ENCODE measurements around the gene SLIT1. TPM values are rescaled to one million over a fixed set of nuclear protein-coding genes. Genes with fewer than 3 reads are reported as not detected.

The SLIT1 gene
- total and polyA plus RNA-seq, 2 donors (not counting 1 experiment from before 2014, with no cell fraction given), result 0.15 to 0.49 TPM

- TF ChIP-seq EZH2 (IDR thresholded peaks at IDR 0.05; ENCODE audit: borderline replicate concordance, insufficient read depth, low read depth, low read length, poor library complexity, severe bottlenecking), result no peak
- TF ChIP-seq, protein P1, sequence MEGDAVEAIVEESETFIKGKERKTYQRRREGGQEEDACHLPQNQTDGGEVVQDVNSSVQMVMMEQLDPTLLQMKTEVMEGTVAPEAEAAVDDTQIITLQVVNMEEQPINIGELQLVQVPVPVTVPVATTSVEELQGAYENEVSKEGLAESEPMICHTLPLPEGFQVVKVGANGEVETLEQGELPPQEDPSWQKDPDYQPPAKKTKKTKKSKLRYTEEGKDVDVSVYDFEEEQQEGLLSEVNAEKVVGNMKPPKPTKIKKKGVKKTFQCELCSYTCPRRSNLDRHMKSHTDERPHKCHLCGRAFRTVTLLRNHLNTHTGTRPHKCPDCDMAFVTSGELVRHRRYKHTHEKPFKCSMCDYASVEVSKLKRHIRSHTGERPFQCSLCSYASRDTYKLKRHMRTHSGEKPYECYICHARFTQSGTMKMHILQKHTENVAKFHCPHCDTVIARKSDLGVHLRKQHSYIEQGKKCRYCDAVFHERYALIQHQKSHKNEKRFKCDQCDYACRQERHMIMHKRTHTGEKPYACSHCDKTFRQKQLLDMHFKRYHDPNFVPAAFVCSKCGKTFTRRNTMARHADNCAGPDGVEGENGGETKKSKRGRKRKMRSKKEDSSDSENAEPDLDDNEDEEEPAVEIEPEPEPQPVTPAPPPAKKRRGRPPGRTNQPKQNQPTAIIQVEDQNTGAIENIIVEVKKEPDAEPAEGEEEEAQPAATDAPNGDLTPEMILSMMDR (IDR thresholded peaks at IDR 0.05), result no peak
- no peak for ATAC-seq (ENCODE audit: low read depth)
These were observed 4.7 kb upstream of the SLIT1 start for GRCh38 chr10:97190450-97190849.

DNA sequence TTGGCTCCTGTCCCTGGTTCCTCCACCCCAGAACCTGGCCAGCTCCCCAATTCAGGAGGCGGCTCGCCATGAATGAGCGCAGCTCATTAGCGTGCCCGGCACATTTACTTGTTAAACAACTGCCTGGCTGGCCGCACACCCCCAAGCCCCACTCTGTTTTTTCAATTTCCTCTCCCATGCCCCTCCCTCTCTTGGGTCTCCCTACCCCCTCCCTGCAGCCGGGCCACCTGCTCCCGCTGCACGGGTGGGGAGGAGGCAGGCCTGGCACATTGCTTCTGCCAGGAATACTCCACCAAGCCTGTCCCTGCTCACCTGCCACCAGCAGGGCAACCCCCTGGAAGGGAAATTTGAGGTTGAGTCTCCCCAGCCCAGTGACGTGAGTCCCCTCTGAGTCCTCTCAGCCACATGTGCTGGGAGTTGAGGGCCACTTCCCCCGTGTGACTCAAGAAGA, 2.5 kb upstream of the SLIT1 start:
- H3K27me3 ChIP-seq (replicated peaks in 1 of 4; ENCODE audit: control extremely low read depth in 1 of 4, control insufficient read depth in 3 of 4, insufficient read depth in 4 of 4, low read length in 3 of 4), result peaks cover 0 to 37% (median 13%) of the 10 kb centered on the region in 4 experiments
- H3K4me1 ChIP-seq (ENCODE audit: control insufficient read depth in 2 of 2, insufficient read depth in 2 of 2, low read length in 2 of 2), result peaks cover 13 to 17% of the 10 kb centered on the region in 2 donors
- no peak overlapping the region for H3K4me2 ChIP-seq (replicated peaks; ENCODE audit: low read depth, low read length, poor library complexity, severe bottlenecking)
- H4K20me1 ChIP-seq (ENCODE audit: control insufficient read depth, insufficient read depth, low read length, poor library complexity, severe bottlenecking), result no peaks in the 10 kb centered on the region
- POLR2A ChIA-PET, result no interaction called here
- Mint-ChIP-seq H3K4me1 (peaks cover 15% of the 10 kb centered on the region), H3K27me3 (peaks cover 62% of the 10 kb centered on the region), H3K27ac (no peak overlapping the region), H3K9me3 (ENCODE audit: insufficient read depth) (no peaks in the 10 kb centered on the region), H3K4me3 (no peak overlapping the region)
- TF ChIP-seq EZH2 (IDR thresholded peaks at IDR 0.05; ENCODE audit: borderline replicate concordance, insufficient read depth, low read depth, low read length, poor library complexity, severe bottlenecking), result no peak
- TF ChIP-seq, protein P1 (IDR thresholded peaks at IDR 0.05), result no peak
- H3K9ac ChIP-seq (ENCODE audit: low read length), result no peak overlapping the region
- no peak overlapping the region for H2AFZ ChIP-seq (ENCODE audit: insufficient read depth, low read depth, low read length, poor library complexity, severe bottlenecking)
- CTCF ChIA-PET, result interaction anchor here (1.0 kb wide), 1 partner anchor 22 kb away, joined by 6 read pairs; no protein-coding TSS in a partner anchor
- intact Hi-C loops (cut with micrococcal nuclease), result no loop called here
- peaks cover 0 to 2% (median 0%) of the 10 kb centered on the region in 3 donors for H3K9me3 ChIP-seq (ENCODE audit: control extremely low read depth in 1 of 3, control insufficient read depth in 2 of 3, insufficient read depth in 1 of 3, low read length in 2 of 3)
- H3K36me3 ChIP-seq (replicated peaks in 1 of 2; ENCODE audit: control extremely low read depth in 1 of 2, control insufficient read depth in 1 of 2, extremely low read depth in 1 of 2, insufficient read depth in 2 of 2, low read length in 1 of 2), result no peaks in the 10 kb centered on the region
- H3K4me3 ChIP-seq (ENCODE audit: control extremely low read depth in 1 of 5, extremely low read depth in 1 of 5, insufficient read depth in 1 of 5, low read depth in 2 of 5, low read length in 4 of 5), result no peak overlapping the region
- DNase-seq (no peak), ATAC-seq (ENCODE audit: low read depth) (no peak)
- H3K79me2 ChIP-seq (ENCODE audit: control insufficient read depth, insufficient read depth, low read length), result no peaks in the 10 kb centered on the region
- 61% methylated on average over 9 of the region's 11 CpGs for WGBS (ENCODE audit: insufficient coverage)
- no peak overlapping the region for H3K27ac ChIP-seq (ENCODE audit: low read length in 2 of 2)

More at GRCh38 chr10:97190450-97190849, 4.7 kb upstream of the SLIT1 start:
- Histone ChIP-seq H2AFZ (ENCODE audit: insufficient read depth, low read depth, low read length, poor library complexity, severe bottlenecking) (no peak overlapping the region), H3K27ac (ENCODE audit: low read length in 2 of 2) (no peak overlapping the region), H3K9ac (ENCODE audit: low read length) (no peak overlapping the region), H4K20me1 (ENCODE audit: control insufficient read depth, insufficient read depth, low read length, poor library complexity, severe bottlenecking) (no peaks in the 10 kb centered on the region), H3K4me3 (ENCODE audit: control extremely low read depth in 1 of 5, extremely low read depth in 1 of 5, insufficient read depth in 1 of 5, low read depth in 2 of 5, low read length in 4 of 5) (no peak overlapping the region), H3K27me3 (replicated peaks in 1 of 4; ENCODE audit: control extremely low read depth in 1 of 4, control insufficient read depth in 3 of 4, insufficient read depth in 4 of 4, low read length in 3 of 4) (peaks cover 0 to 28% (median 5%) of the 10 kb centered on the region in 4 experiments), H3K9me3 (ENCODE audit: control extremely low read depth in 1 of 3, control insufficient read depth in 2 of 3, insufficient read depth in 1 of 3, low read length in 2 of 3) (no peaks in the 10 kb centered on the region), H3K4me2 (replicated peaks; ENCODE audit: low read depth, low read length, poor library complexity, severe bottlenecking) (no peak overlapping the region), H3K79me2 (ENCODE audit: control insufficient read depth, insufficient read depth, low read length) (no peaks in the 10 kb centered on the region), H3K36me3 (replicated peaks in 1 of 2; ENCODE audit: control extremely low read depth in 1 of 2, control insufficient read depth in 1 of 2, extremely low read depth in 1 of 2, insufficient read depth in 2 of 2, low read length in 1 of 2) (no peaks in the 10 kb centered on the region), H3K4me1 (ENCODE audit: control insufficient read depth in 2 of 2, insufficient read depth in 2 of 2, low read length in 2 of 2) (peaks cover 8% of the 10 kb centered on the region in 2 donors)
- Mint-ChIP-seq H3K27ac (no peak overlapping the region), H3K27me3 (peaks cover 54% of the 10 kb centered on the region), H3K4me1 (peaks cover 8% of the 10 kb centered on the region), H3K9me3 (ENCODE audit: insufficient read depth) (no peaks in the 10 kb centered on the region), H3K4me3 (no peak overlapping the region)
- CTCF ChIA-PET, result interaction anchor here (0.6 to 1.1 kb wide), 3 partner anchors 8 to 20 kb away, joined by 3 to 6 read pairs (median 3); no protein-coding TSS in a partner anchor
- DNase-seq, result no peak
- POLR2A ChIA-PET, result no interaction called here
- 90% methylated on average over 2 of the region's 2 CpGs for WGBS (ENCODE audit: insufficient coverage)
- intact Hi-C loops (cut with micrococcal nuclease), result no loop called here
